ENCODE results near the gene CTSG.

The CTSG gene

GRCh38 chr14:24566318-24566717 lies 9.7 kb downstream of the CTSG start:
- Histone ChIP-seq H3K9me2 (replicated peaks; ENCODE audit: insufficient read depth, low read length) (no peaks in the 10 kb centered on the region), H3K4me3 (ENCODE audit: low read length) (no peak overlapping the region), H3K79me2 (ENCODE audit: low read length) (no peaks in the 10 kb centered on the region), H3K9me3 (replicated peaks; ENCODE audit: insufficient read depth, low read length) (no peaks in the 10 kb centered on the region), H3K27me3 (replicated peaks; ENCODE audit: insufficient read depth, low read length) (no peaks in the 10 kb centered on the region), H3K4me2 (ENCODE audit: low read depth, low read length) (no peak overlapping the region), H3K4me1 (ENCODE audit: low read length) (no peaks in the 10 kb centered on the region), H3K36me3 (replicated peaks; ENCODE audit: insufficient read depth, low read length) (no peaks in the 10 kb centered on the region), H3F3A (ENCODE audit: insufficient read depth, low read length) (no peaks in the 10 kb centered on the region), H3K9ac (ENCODE audit: low read length) (no peak overlapping the region), H4K20me1 (ENCODE audit: insufficient read depth, low read length) (no peaks in the 10 kb centered on the region), H3K27ac (ENCODE audit: low read length) (no peak overlapping the region), H2AFZ (ENCODE audit: low read length) (no peak overlapping the region)
- TF ChIP-seq, protein P1, sequence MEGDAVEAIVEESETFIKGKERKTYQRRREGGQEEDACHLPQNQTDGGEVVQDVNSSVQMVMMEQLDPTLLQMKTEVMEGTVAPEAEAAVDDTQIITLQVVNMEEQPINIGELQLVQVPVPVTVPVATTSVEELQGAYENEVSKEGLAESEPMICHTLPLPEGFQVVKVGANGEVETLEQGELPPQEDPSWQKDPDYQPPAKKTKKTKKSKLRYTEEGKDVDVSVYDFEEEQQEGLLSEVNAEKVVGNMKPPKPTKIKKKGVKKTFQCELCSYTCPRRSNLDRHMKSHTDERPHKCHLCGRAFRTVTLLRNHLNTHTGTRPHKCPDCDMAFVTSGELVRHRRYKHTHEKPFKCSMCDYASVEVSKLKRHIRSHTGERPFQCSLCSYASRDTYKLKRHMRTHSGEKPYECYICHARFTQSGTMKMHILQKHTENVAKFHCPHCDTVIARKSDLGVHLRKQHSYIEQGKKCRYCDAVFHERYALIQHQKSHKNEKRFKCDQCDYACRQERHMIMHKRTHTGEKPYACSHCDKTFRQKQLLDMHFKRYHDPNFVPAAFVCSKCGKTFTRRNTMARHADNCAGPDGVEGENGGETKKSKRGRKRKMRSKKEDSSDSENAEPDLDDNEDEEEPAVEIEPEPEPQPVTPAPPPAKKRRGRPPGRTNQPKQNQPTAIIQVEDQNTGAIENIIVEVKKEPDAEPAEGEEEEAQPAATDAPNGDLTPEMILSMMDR (IDR thresholded peaks at IDR 0.05; ENCODE audit: low read length), result no peak
- TF ChIP-seq EZH2phosphoT487 (IDR thresholded peaks at IDR 0.05; ENCODE audit: low read length), result no peak
- no peak for TF ChIP-seq EZH2 (optimal IDR thresholded peaks at IDR 0.05; ENCODE audit: low read depth, low read length)
- no peak for DNase-seq

DNA sequence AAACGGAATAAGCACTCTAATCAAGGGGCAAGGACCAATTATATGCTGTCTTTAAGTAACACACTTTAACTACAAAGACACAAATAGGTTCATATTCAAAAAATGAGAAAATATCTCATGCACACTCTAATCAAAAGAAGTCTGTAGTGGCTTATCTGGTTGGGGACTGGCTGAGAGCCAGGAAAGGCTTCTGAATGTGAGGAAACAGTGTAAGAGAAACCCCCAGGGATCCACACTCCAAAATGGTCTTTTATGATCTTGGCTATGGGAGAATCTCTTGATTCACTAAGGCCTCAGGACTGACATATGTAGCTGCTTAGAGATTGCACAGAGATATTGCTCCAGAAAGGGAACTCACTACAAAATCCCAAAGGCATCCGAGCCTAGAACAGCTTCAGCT lies 10.3 kb downstream of the CTSG start:
- no peaks in the 10 kb centered on the region for H3F3A ChIP-seq (ENCODE audit: insufficient read depth, low read length)
- H3K27me3 ChIP-seq (replicated peaks; ENCODE audit: insufficient read depth, low read length), result no peaks in the 10 kb centered on the region
- H3K9me3 ChIP-seq (replicated peaks; ENCODE audit: insufficient read depth, low read length), result no peaks in the 10 kb centered on the region
- no peaks in the 10 kb centered on the region for H3K79me2 ChIP-seq (ENCODE audit: low read length)
- no peak overlapping the region for H3K4me2 ChIP-seq (ENCODE audit: low read depth, low read length)
- no peak overlapping the region for H3K27ac ChIP-seq (ENCODE audit: low read length)
- no peaks in the 10 kb centered on the region for H4K20me1 ChIP-seq (ENCODE audit: insufficient read depth, low read length)
- no peak overlapping the region for H3K9ac ChIP-seq (ENCODE audit: low read length)
- H3K9me2 ChIP-seq (replicated peaks; ENCODE audit: insufficient read depth, low read length), result no peaks in the 10 kb centered on the region
- TF ChIP-seq EZH2 (optimal IDR thresholded peaks at IDR 0.05; ENCODE audit: low read depth, low read length) (no peak), EZH2phosphoT487 (IDR thresholded peaks at IDR 0.05; ENCODE audit: low read length) (no peak)
- TF ChIP-seq, protein P1 (IDR thresholded peaks at IDR 0.05; ENCODE audit: low read length), result no peak
- H3K4me3 ChIP-seq (ENCODE audit: low read length), result no peak overlapping the region
- no peak for DNase-seq
- no peaks in the 10 kb centered on the region for H3K36me3 ChIP-seq (replicated peaks; ENCODE audit: insufficient read depth, low read length)
- no peak overlapping the region for H2AFZ ChIP-seq (ENCODE audit: low read length)
- H3K4me1 ChIP-seq (ENCODE audit: low read length), result no peaks in the 10 kb centered on the region

- no peak overlapping the region for H3K4me3 ChIP-seq (ENCODE audit: low read length)
- no peak overlapping the region for H3K9ac ChIP-seq (ENCODE audit: low read length)
- no peaks in the 10 kb centered on the region for H3K27me3 ChIP-seq (replicated peaks; ENCODE audit: insufficient read depth, low read length)
- no peaks in the 10 kb centered on the region for H4K20me1 ChIP-seq (ENCODE audit: insufficient read depth, low read length)
- H3K9me2 ChIP-seq (replicated peaks; ENCODE audit: insufficient read depth, low read length), result no peaks in the 10 kb centered on the region
- H3F3A ChIP-seq (ENCODE audit: insufficient read depth, low read length), result no peaks in the 10 kb centered on the region
- no peak overlapping the region for H3K27ac ChIP-seq (ENCODE audit: low read length)
- H3K36me3 ChIP-seq (replicated peaks; ENCODE audit: insufficient read depth, low read length), result no peaks in the 10 kb centered on the region
- no peaks in the 10 kb centered on the region for H3K4me1 ChIP-seq (ENCODE audit: low read length)
- no peaks in the 10 kb centered on the region for H3K9me3 ChIP-seq (replicated peaks; ENCODE audit: insufficient read depth, low read length)
- TF ChIP-seq EZH2phosphoT487 (IDR thresholded peaks at IDR 0.05; ENCODE audit: low read length) (no peak), EZH2 (optimal IDR thresholded peaks at IDR 0.05; ENCODE audit: low read depth, low read length) (no peak)
- TF ChIP-seq, protein P1 (IDR thresholded peaks at IDR 0.05; ENCODE audit: low read length), result no peak
- no peaks in the 10 kb centered on the region for H3K79me2 ChIP-seq (ENCODE audit: low read length)
- no peak overlapping the region for H3K4me2 ChIP-seq (ENCODE audit: low read depth, low read length)
- no peak for DNase-seq
- no peak overlapping the region for H2AFZ ChIP-seq (ENCODE audit: low read length)
Measured at GRCh38 chr14:24563505-24563904, 12.5 kb downstream of the CTSG start.

All from MM.1S (cell line).